NCI-H2029 (cell line): ENCODE measurements around the gene GPX3.

Experiments used
- DNase-seq: peaks from one replicate; lab custom pipeline; 2025; lab: John Stamatoyannopoulos, UW

GPX3 gene

GRCh38 chr5:151058301-151058700 lies 37.9 kb downstream of the GPX3 start:
- no peak for DNase-seq

- no peak for DNase-seq
These were observed 38.6 kb downstream of the GPX3 start for GRCh38 chr5:151058891-151059489.

- no peak for DNase-seq
These were observed 40.4 kb downstream of the GPX3 start for GRCh38 chr5:151060742-151061141.

- no peak for DNase-seq
These were observed 42.2 kb downstream of the GPX3 start for GRCh38 chr5:151062405-151063141.

GRCh38 chr5:151063142-151063989 lies 43.0 kb downstream of the GPX3 start:
- no peak for DNase-seq

- no peak for DNase-seq
These were observed 44.6 kb downstream of the GPX3 start for GRCh38 chr5:151064916-151065499.

GRCh38 chr5:151065609-151066008 lies 45.2 kb downstream of the GPX3 start:
- DNase-seq = no peak

GRCh38 chr5:151066920-151067319 lies 46.5 kb downstream of the GPX3 start:
- no peak for DNase-seq

GRCh38 chr5:151067632-151068432 lies 47.4 kb downstream of the GPX3 start:
- no peak for DNase-seq

GRCh38 chr5:151068433-151069197 lies 48.2 kb downstream of the GPX3 start:
- DNase-seq = peak; percentile 48

GRCh38 chr5:151070449-151070848 lies 50.1 kb downstream of the GPX3 start:
- no peak for DNase-seq

GRCh38 chr5:151071021-151071420 lies 50.6 kb downstream of the GPX3 start:
- no peak for DNase-seq

- no peak for DNase-seq
These were observed 51.6 kb downstream of the GPX3 start for GRCh38 chr5:151071848-151072629.

- DNase-seq = no peak
These were observed 52.2 kb downstream of the GPX3 start for GRCh38 chr5:151072630-151073025.

GRCh38 chr5:151073280-151073679 lies 52.9 kb downstream of the GPX3 start:
- no peak for DNase-seq

- no peak for DNase-seq
These were observed 54.2 kb downstream of the GPX3 start for GRCh38 chr5:151074557-151074956.

GRCh38 chr5:151075698-151076331 lies 55.4 kb downstream of the GPX3 start:
- no peak for DNase-seq

GRCh38 chr5:151076616-151077015 lies 56.2 kb downstream of the GPX3 start:
- DNase-seq = no peak

- no peak for DNase-seq
These were observed 57.0 kb downstream of the GPX3 start for GRCh38 chr5:151077419-151077818.

- DNase-seq = no peak
These were observed 57.6 kb downstream of the GPX3 start for GRCh38 chr5:151077967-151078366.
